GM19452 (cell line): ENCODE data around the gene DNAJA1.
"Not testable (repeated sequence)": the region's sequence is repeated elsewhere in the genome, so short reads cannot be mapped to it uniquely, and the experiment has no call there.

Experiments used
- ATAC-seq: cut with Tn5 transposase; IDR thresholded peaks from one replicate; pipeline ENCODE4 v1.9.1; 2021; ENCODE audit not compliant: unreplicated experiment

DNAJA1 gene

GRCh38 chr9:33080534-33080933, 55.5 kb downstream of the DNAJA1 start:
- ATAC-seq: no peak

DNA sequence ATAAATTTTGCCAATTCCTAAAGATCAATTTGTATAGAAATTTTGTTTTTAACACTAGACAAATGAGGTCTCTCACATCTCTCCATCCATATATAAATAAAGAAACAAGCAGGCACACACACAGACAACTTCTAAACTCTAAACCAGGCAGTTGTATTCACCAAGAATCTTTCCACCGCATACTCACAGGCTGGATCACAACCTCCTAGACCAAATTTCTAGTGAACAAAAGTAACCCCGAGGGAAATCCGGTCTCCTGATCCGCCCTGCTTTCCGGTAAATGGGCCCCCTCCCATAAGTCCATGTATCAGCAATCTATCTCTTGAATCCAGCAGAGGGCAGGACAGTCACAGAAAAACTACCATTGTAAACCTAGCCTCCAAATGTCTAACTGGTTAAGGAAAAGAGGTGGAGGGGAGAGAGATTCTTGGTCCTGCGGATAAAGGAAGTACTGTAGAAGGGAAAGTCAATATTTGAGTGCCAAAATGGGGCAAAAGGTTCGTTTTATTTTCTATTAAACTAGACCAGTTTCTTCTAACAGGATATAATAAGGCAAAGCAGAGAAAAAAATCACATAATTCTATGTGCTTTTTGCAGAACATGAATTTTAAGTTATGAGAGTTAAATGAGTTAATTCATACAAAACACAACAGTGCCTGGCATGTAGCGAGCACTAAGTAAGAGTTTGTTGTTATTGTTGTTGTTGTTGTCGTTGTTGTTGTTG, 56.2 kb downstream of the DNAJA1 start:
- ATAC-seq: peak; percentile 39

DNA sequence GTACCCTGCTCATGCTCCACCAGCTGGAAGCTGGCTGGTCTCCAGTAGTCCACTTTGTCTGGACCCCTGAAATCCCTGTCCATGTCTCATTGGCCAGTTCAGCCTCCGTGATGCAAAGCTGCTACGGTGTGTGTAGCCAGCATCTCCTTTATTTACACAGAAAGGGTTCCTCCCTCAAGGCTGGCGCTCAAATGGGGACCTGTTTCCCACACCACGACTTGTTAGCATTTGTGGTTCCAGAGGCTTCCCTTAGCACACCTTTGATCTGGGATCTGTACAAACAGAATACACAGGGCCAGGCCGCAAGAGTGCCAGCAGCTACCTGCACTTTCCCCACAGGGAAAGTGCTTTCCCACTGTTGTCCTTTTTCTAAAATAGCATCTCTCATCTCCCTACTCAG, 57.1 kb downstream of the DNAJA1 start:
- no peak for ATAC-seq

DNA sequence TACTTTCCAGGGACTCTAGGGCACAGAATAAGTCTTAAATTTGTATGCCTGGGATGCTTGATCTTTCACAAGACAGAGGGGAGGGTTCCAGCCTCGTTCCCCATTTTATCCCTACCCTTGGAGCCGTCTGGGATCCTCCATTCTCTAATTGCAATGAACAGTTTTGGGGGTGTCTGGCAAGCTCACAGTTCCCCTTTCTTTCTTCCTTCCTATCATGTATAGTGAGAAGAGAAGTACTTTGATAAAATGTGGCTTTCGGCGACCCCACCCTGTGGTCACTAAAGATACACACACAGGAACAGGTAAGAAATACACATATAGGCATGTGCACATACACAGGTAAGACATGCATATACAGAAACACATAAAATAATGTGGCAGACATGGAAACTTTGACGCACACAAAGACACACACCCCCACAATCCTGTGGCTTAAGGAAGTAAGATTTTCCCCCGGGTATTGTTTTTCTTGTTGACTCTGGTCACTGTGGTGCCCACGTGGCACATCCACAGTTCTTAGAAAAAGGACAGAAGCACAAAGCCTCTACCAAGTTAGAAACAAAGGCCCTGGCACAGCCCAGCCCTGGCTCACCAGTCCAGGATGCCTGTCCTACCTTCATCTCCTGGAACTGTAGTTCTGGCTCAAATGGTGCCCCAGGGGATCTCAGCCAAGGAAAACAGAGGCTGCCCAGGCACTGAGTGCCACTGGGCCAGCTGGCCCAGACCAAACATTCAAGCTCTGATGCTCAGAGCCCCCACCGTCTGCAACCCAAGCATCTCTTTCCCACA, 57.7 kb downstream of the DNAJA1 start:
- no peak for ATAC-seq

- not testable (repeated sequence) for ATAC-seq
These were observed 60.6 kb downstream of the DNAJA1 start for GRCh38 chr9:33085672-33086071.
